HG03565 (cell line): ENCODE measurements around the gene IL36RN.

ENCODE experiments used
- ATAC-seq: cut with Tn5 transposase; IDR thresholded peaks from one replicate; pipeline ENCODE4 v1.9.1; 2021; ENCODE audit warnings: mild to moderate bottlenecking, moderate library complexity; ENCODE audit not compliant: unreplicated experiment

The IL36RN gene

GRCh38 chr2:113058998-113059960 lies at the start of gene IL36RN:
Gene IL36RN, plus strand, starts transcription at chr2:113059198. Its CDS starts 241 bp downstream, at chr2:113059439.
- no peak for ATAC-seq

- ATAC-seq = no peak
Observed at GRCh38 chr2:113009622-113010021, 49.4 kb upstream of the IL36RN start.

- ATAC-seq = no peak
Observed at GRCh38 chr2:113010088-113010487, 48.9 kb upstream of the IL36RN start.

GRCh38 chr2:113011108-113011507 lies 47.9 kb upstream of the IL36RN start:
- no peak for ATAC-seq

GRCh38 chr2:113012436-113013335 lies 46.3 kb upstream of the IL36RN start:
- ATAC-seq = no peak

- no peak for ATAC-seq
Observed at GRCh38 chr2:113013336-113013661, 45.7 kb upstream of the IL36RN start.

- ATAC-seq = no peak
Observed at GRCh38 chr2:113014067-113014466, 44.9 kb upstream of the IL36RN start.

- no peak for ATAC-seq
Observed at GRCh38 chr2:113015042-113015441, 44.0 kb upstream of the IL36RN start.

- no peak for ATAC-seq
Observed at GRCh38 chr2:113015655-113016054, 43.3 kb upstream of the IL36RN start.

- no peak for ATAC-seq
Observed at GRCh38 chr2:113018509-113018908, 40.5 kb upstream of the IL36RN start.

GRCh38 chr2:113021312-113021711 lies 37.7 kb upstream of the IL36RN start:
- no peak for ATAC-seq

- ATAC-seq = no peak
Observed at GRCh38 chr2:113024764-113025163, 34.2 kb upstream of the IL36RN start.

GRCh38 chr2:113025737-113026136 lies 33.3 kb upstream of the IL36RN start:
- no peak for ATAC-seq

- ATAC-seq = no peak
Observed at GRCh38 chr2:113027691-113028090, 31.3 kb upstream of the IL36RN start.

- no peak for ATAC-seq
Observed at GRCh38 chr2:113028112-113028511, 30.9 kb upstream of the IL36RN start.

- no peak for ATAC-seq
Observed at GRCh38 chr2:113032737-113033136, 26.3 kb upstream of the IL36RN start.

GRCh38 chr2:113034016-113034415 lies 25.0 kb upstream of the IL36RN start:
- no peak for ATAC-seq

- ATAC-seq = no peak
Observed at GRCh38 chr2:113036763-113037162, 22.2 kb upstream of the IL36RN start.

GRCh38 chr2:113038291-113038690 lies 20.7 kb upstream of the IL36RN start:
- no peak for ATAC-seq

GRCh38 chr2:113039158-113039557 lies 19.8 kb upstream of the IL36RN start:
- ATAC-seq = no peak

GRCh38 chr2:113039719-113040118 lies 19.3 kb upstream of the IL36RN start:
- ATAC-seq = no peak

- ATAC-seq = no peak
Observed at GRCh38 chr2:113041871-113042270, 17.1 kb upstream of the IL36RN start.
